ENCODE measurements around the gene RBBP8.

RBBP8 gene

GRCh38 chr18:23066060-23066459, 132.9 kb downstream of the RBBP8 start:
- DNase-seq: no peak

GRCh38 chr18:23066504-23067039, 133.4 kb downstream of the RBBP8 start:
- no peak for DNase-seq

- no peak for DNase-seq
These were observed 134.1 kb downstream of the RBBP8 start for GRCh38 chr18:23067236-23067635.

- DNase-seq: no peak
These were observed 134.9 kb downstream of the RBBP8 start for GRCh38 chr18:23068011-23068410.

- peak; percentile 45 for DNase-seq
These were observed 135.6 kb downstream of the RBBP8 start for GRCh38 chr18:23068570-23069310.

- no peak for DNase-seq
These were observed 136.4 kb downstream of the RBBP8 start for GRCh38 chr18:23069481-23069880.

- no peak for DNase-seq
These were observed 136.8 kb downstream of the RBBP8 start for GRCh38 chr18:23069898-23070297.

GRCh38 chr18:23071285-23071684, 138.2 kb downstream of the RBBP8 start:
- peak; percentile 63 for DNase-seq

GRCh38 chr18:23072079-23072478, 139.0 kb downstream of the RBBP8 start:
- no peak for DNase-seq

GRCh38 chr18:23073996-23074606, 141.0 kb downstream of the RBBP8 start:
- no peak for DNase-seq

Data from OCI-M1 (cell line).